SU-DHL-6 (cell line): ENCODE results near the gene SPTBN1.

ENCODE experiments used
- CTCF ChIP-seq: fragments of 200-600 bp; sonication (generic); IDR thresholded peaks from one replicate; pipeline ENCODE4 v1.5.1; 2017; ENCODE audit warnings: antibody characterized with exemption, mild to moderate bottlenecking, low read length, moderate library complexity; ENCODE audit not compliant: insufficient read depth, poor library complexity, severe bottlenecking
- EZH2phosphoT487 ChIP-seq: fragments of 200-600 bp; sonication (generic), shearing (Covaris generic); conservative IDR thresholded peaks from 2 replicates; pipeline ENCODE4 v1.6.1; 2018; ENCODE audit warnings: mild to moderate bottlenecking, antibody characterized with exemption, low read length, moderate library complexity, mixed read lengths

GRCh38 chr2:54574107-54574859 lies 118.2 kb downstream of the SPTBN1 start:
- no peak for TF ChIP-seq CTCF
- no peak for TF ChIP-seq EZH2phosphoT487
